ENCODE measurements around the gene CIT.

CIT gene

DNA sequence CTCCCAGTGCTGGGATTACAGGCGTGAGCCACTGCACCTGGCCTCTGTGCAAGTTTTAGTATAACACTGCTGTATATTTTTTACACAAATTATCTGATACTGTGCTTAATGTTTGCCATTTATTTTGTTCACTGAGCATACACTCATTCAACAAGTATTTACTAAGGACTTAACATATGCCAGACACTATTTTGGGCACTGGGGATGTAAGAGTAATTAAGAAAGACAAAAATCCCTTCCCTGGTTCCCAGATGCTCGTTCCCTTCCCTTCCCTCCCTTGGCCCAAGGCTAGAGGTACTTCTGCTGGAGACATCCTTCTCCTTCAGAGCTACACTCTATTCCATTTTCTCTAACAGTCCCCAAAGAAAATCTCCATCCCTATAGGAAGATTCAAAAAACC lies 12.5 kb downstream of the CIT start:
- DNase-seq (ENCODE audit: insufficient read length, low spot score), result no peak
- TF ChIP-seq TAF1 (IDR thresholded peaks at IDR 0.05; ENCODE audit: low read depth, low read length), result no peak
- TF ChIP-seq POU2F2 (IDR thresholded peaks at IDR 0.05; ENCODE audit: low read depth, low read length), result no peak
- TF ChIP-seq POLR2AphosphoS5 (IDR thresholded peaks at IDR 0.05; ENCODE audit: low read depth, low read length), result no peak
- no peak for TF ChIP-seq PAX5 (IDR thresholded peaks at IDR 0.05; ENCODE audit: insufficient read depth, low read length, severe bottlenecking)
- no peak for TF ChIP-seq POLR2A (IDR thresholded peaks at IDR 0.05; ENCODE audit: low read depth, low read length)
- TF ChIP-seq SPI1 (IDR thresholded peaks at IDR 0.05; ENCODE audit: low read depth, low read length), result no peak
- FAIRE-seq, result no peak

DNA sequence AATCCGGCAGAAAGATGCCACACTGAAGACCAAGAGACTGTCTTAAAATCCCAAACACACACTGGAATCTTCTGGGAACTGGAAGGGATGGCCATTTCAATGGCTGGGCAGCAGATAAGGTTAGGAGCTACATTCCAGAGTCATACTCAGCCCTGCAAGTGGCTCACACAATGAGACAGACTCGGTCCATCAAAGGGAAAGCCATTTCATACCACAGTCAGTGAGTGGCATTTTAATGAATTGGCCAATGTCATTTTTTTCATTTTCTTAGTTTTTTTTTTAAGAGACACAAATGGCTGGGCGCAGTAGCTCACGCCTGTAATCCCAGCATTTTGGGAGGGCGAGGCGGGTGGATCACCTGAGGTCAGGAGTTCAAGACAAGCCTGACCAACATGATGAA lies 17.9 kb downstream of the CIT start:
- DNase-seq (ENCODE audit: insufficient read length, low spot score) (no peak), FAIRE-seq (no peak)
- TF ChIP-seq POLR2A (IDR thresholded peaks at IDR 0.05; ENCODE audit: low read depth, low read length) (no peak), SPI1 (IDR thresholded peaks at IDR 0.05; ENCODE audit: low read depth, low read length) (no peak), POU2F2 (IDR thresholded peaks at IDR 0.05; ENCODE audit: low read depth, low read length) (no peak)

DNA sequence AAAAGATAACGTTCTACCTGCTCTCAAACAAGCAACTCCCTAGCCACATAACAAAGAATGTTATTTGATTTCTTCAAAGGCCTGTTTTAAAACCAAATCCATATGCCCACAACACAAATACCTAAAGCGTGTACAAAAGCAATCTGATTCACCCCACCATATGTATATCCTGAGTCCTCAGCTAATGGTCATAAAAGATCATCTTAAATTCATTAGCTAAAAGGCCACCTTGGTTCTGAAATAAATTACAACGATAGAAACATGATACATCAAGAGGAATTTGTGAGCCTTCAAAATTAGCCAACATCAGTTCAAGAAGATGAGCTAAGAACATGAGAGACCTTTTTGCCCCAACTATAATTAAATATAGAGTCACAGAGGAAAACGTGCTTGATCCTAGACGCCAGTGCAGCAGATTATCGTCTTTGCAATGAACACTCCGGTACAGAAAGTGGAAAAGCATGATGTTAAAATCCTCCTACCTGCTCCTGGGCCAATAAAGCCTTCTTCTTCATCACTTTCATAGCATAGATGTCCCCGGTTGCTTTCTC lies 20.0 kb downstream of the CIT start:
- TF ChIP-seq SPI1 (IDR thresholded peaks at IDR 0.05; ENCODE audit: low read depth, low read length) (no peak), POU2F2 (IDR thresholded peaks at IDR 0.05; ENCODE audit: low read depth, low read length) (no peak), TAF1 (IDR thresholded peaks at IDR 0.05; ENCODE audit: low read depth, low read length) (no peak), PAX5 (IDR thresholded peaks at IDR 0.05; ENCODE audit: insufficient read depth, low read length, severe bottlenecking) (no peak), POLR2A (IDR thresholded peaks at IDR 0.05; ENCODE audit: low read depth, low read length) (no peak), POLR2AphosphoS5 (IDR thresholded peaks at IDR 0.05; ENCODE audit: low read depth, low read length) (no peak)
- FAIRE-seq, result no peak
- DNase-seq (ENCODE audit: insufficient read length, low spot score), result no peak

DNA sequence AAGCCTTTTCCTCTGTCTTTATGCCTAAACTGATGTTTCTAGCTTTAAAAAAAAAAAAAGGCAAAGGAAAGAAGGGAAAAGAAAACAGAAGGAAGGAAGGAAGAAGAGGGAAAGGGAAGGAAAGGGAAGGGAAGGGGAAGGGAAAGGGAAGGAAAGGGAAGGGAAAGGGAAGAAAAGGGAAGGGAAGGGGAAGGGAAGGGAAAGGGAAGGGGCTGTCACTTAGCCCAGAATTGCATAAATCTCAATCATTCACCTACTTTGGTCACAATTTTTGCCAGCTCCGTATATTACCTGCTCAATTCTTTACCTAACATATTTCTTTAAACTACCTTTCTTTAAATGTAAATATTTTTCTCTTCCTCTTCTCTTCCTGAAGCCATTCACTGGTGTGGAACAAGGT lies 26.8 kb downstream of the CIT start:
- FAIRE-seq, result no peak
- no peak for DNase-seq (ENCODE audit: insufficient read length, low spot score)
- no peak for TF ChIP-seq TAF1 (IDR thresholded peaks at IDR 0.05; ENCODE audit: low read depth, low read length)
- TF ChIP-seq POLR2AphosphoS5 (IDR thresholded peaks at IDR 0.05; ENCODE audit: low read depth, low read length), result no peak
- TF ChIP-seq PAX5 (IDR thresholded peaks at IDR 0.05; ENCODE audit: insufficient read depth, low read length, severe bottlenecking), result no peak
- TF ChIP-seq SPI1 (IDR thresholded peaks at IDR 0.05; ENCODE audit: low read depth, low read length), result no peak
- TF ChIP-seq POLR2A (IDR thresholded peaks at IDR 0.05; ENCODE audit: low read depth, low read length), result no peak
- TF ChIP-seq POU2F2 (IDR thresholded peaks at IDR 0.05; ENCODE audit: low read depth, low read length), result no peak

DNA sequence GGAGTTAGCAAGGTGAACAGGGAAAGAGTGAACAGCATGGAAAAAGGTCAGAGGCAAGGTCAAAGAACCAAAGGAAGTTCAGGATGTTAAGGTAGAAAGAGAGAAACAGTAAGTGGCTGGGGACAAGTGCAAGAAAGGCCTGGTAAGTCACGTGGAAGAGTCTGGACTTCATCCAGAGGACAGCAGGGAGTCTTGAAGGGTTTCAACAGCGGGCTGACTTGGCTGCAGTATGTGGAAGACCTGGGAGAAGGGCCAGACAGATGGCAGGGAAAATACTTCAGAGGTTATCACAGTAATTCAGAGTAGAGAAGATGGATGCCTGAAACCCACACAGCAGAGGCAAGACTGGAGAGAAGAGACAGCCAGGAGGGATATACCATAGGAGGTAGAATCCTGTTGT lies 34.0 kb downstream of the CIT start:
- no peak for DNase-seq (ENCODE audit: insufficient read length, low spot score)
- FAIRE-seq, result no peak
- TF ChIP-seq PAX5 (IDR thresholded peaks at IDR 0.05; ENCODE audit: insufficient read depth, low read length, severe bottlenecking), result no peak

DNA sequence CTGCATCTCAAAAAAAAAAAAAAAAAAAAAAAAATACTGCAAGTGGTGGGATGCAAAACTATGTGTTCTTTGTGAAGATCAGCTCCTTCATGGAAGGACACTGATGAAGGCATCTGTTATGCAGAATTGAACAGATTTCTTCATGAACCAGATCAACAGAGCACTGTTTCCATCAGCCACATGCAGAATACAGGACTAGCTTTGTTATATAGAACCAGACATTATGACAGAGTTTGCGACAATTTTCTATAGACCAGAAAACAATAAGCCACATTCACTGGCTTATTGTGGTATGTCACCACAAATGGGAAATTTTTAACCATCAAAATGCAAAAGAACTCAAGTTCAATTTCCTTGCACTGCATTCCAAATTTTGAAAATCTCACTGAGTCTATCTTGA lies 34.7 kb downstream of the CIT start:
- no peak for FAIRE-seq
- TF ChIP-seq SPI1 (IDR thresholded peaks at IDR 0.05; ENCODE audit: low read depth, low read length) (no peak), POLR2AphosphoS5 (IDR thresholded peaks at IDR 0.05; ENCODE audit: low read depth, low read length) (no peak), POLR2A (IDR thresholded peaks at IDR 0.05; ENCODE audit: low read depth, low read length) (no peak), PAX5 (IDR thresholded peaks at IDR 0.05; ENCODE audit: insufficient read depth, low read length, severe bottlenecking) (no peak), POU2F2 (IDR thresholded peaks at IDR 0.05; ENCODE audit: low read depth, low read length) (no peak), TAF1 (IDR thresholded peaks at IDR 0.05; ENCODE audit: low read depth, low read length) (no peak)
- no peak for DNase-seq (ENCODE audit: insufficient read length, low spot score)

DNA sequence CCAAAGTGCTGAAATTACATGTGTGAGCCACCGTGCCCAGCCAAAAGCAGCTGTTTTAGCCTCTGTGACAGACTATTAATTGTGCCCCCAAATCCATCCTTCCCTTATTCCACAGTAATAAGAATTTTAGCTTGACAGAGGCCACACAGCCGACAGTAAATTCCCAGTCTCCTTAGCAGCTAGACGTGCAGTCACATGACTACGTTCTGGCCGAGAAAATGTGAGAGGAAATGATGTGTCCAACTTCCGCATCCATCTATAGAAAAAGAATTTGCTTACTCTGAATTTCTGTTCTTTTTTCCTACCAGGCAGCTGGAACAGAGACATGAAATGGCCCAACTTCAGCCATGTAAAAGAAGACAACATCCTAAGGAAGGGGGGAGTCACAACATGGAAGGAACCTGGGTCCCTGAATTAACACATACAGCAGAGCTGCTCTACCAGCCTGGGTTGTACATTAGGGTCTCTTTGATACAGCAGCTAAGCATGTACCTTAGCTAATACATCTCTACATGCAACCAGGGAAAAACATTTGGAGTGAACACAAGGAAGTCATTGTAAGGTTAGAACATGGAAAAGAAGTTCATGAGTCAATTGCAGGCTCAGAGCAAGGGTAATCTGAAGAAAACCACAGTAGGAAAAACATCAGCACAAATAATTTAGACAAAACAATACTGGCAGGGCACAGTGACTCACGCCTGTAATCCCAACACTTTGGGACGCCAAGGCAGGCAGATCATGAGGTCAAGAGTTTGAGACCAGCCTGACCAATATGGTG lies 35.5 kb downstream of the CIT start:
- TF ChIP-seq TAF1 (IDR thresholded peaks at IDR 0.05; ENCODE audit: low read depth, low read length) (no peak), POLR2A (IDR thresholded peaks at IDR 0.05; ENCODE audit: low read depth, low read length) (no peak), POLR2AphosphoS5 (IDR thresholded peaks at IDR 0.05; ENCODE audit: low read depth, low read length) (no peak), POU2F2 (IDR thresholded peaks at IDR 0.05; ENCODE audit: low read depth, low read length) (no peak), PAX5 (IDR thresholded peaks at IDR 0.05; ENCODE audit: insufficient read depth, low read length, severe bottlenecking) (no peak), SPI1 (IDR thresholded peaks at IDR 0.05; ENCODE audit: low read depth, low read length) (no peak)
- no peak for FAIRE-seq
- no peak for DNase-seq (ENCODE audit: insufficient read length, low spot score)

DNA sequence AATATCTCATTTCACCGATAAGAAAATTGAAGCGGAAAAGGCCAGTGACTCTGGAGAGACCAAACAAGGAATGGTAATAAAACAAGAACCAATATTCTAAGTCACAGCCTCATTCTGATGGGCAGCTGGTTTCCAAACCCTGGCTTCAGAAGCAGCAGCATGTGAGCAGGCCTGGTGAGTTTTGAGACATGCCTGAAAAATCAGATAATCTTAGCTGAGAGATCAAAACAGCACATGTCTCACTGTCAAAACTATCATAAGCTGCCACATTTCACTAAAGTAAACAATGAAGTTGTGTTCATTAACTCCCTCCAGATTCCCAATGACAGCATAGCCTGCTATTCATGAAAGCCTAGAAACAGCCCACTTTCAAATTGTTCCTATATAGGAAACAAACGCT lies 36.5 kb downstream of the CIT start:
- no peak for TF ChIP-seq PAX5 (IDR thresholded peaks at IDR 0.05; ENCODE audit: insufficient read depth, low read length, severe bottlenecking)
- no peak for TF ChIP-seq SPI1 (IDR thresholded peaks at IDR 0.05; ENCODE audit: low read depth, low read length)
- no peak for TF ChIP-seq POLR2AphosphoS5 (IDR thresholded peaks at IDR 0.05; ENCODE audit: low read depth, low read length)
- no peak for TF ChIP-seq POU2F2 (IDR thresholded peaks at IDR 0.05; ENCODE audit: low read depth, low read length)
- no peak for TF ChIP-seq TAF1 (IDR thresholded peaks at IDR 0.05; ENCODE audit: low read depth, low read length)
- TF ChIP-seq POLR2A (IDR thresholded peaks at IDR 0.05; ENCODE audit: low read depth, low read length), result no peak
- no peak for FAIRE-seq
- no peak for DNase-seq (ENCODE audit: insufficient read length, low spot score)

DNA sequence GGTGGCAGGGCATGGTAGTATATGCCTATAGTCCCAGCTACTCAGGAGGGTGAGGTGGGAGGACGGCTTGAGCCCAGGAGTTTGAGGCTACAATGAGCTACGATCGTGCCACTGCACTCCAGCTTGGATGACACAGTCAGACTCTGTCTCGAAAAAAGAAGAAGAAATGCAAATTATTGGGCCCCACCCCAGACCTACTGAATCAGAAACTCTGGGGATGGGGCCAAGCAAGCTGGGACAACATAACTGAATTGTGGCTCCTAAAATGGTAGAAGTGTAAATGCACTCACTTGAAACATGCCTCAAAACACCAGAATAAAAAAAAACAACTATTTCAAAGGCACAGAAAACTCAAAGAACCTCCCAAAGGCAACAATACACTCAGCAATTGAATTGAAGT lies 37.0 kb downstream of the CIT start:
- DNase-seq (ENCODE audit: insufficient read length, low spot score), result no peak
- no peak for FAIRE-seq
- TF ChIP-seq TAF1 (IDR thresholded peaks at IDR 0.05; ENCODE audit: low read depth, low read length) (no peak), POU2F2 (IDR thresholded peaks at IDR 0.05; ENCODE audit: low read depth, low read length) (no peak), PAX5 (IDR thresholded peaks at IDR 0.05; ENCODE audit: insufficient read depth, low read length, severe bottlenecking) (no peak), POLR2AphosphoS5 (IDR thresholded peaks at IDR 0.05; ENCODE audit: low read depth, low read length) (no peak), SPI1 (IDR thresholded peaks at IDR 0.05; ENCODE audit: low read depth, low read length) (no peak), POLR2A (IDR thresholded peaks at IDR 0.05; ENCODE audit: low read depth, low read length) (no peak)

Data from GM12891 (cell line).